ENCODE results near the gene POLE. TPM values are rescaled to one million over a fixed set of nuclear protein-coding genes. Genes with fewer than 3 reads are reported as not detected.

POLE gene
- 37.4 and 55.3 TPM in 2 replicates for total RNA-seq

GRCh38 chr12:132687211-132688164 is at the start of gene POLE, which contains the start of gene PXMP2:
Gene POLE (minus strand): TSS chr12:132687342. CDS start chr12:132687315, 27 bp downstream.
Gene PXMP2 (plus strand): TSS chr12:132687587. CDS start chr12:132687671, 84 bp downstream.

GRCh38 chr12:132710405-132711079 is 23.4 kb upstream of the POLE start, which contains the start of gene PGAM5:
Gene PGAM5 (plus strand): TSS chr12:132710842. CDS start chr12:132710877, 35 bp downstream.

GRCh38 chr12:132618683-132619043 is 68.5 kb downstream of the POLE start, which contains the start of gene P2RX2:
Gene P2RX2 (plus strand): TSS chr12:132618776. CDS start chr12:132618817, 41 bp downstream.

GRCh38 chr12:132610051-132610759 is 76.9 kb downstream of the POLE start, which contains the start of gene LRCOL1:
Gene LRCOL1 (minus strand): TSS chr12:132610582. CDS start chr12:132606251, 4,331 bp downstream.

Other genes starting within 250 kb of the POLE start
- gene FBRSL1, start 197.2 kb downstream of the POLE start, total RNA-seq = 1.6 and 5.0 TPM in 2 replicates
- 2.5 TPM in 1 of 2 replicates, not detected in the other for gene LRCOL1, start 76.8 kb downstream of the POLE start, total RNA-seq
- not detected in 2 replicates for gene P2RX2, start 68.6 kb downstream of the POLE start, total RNA-seq
- gene PXMP2, start 245 bp upstream of the POLE start, total RNA-seq = 20.2 and 26.1 TPM in 2 replicates
- gene PGAM5, start 23.5 kb upstream of the POLE start, total RNA-seq = 36.8 and 44.1 TPM in 2 replicates
- 39.5 and 128 TPM in 2 replicates for gene ANKLE2, start 74.5 kb upstream of the POLE start, total RNA-seq
- 52.6 and 138 TPM in 2 replicates for gene GOLGA3, start 141.5 kb upstream of the POLE start, total RNA-seq
- gene CHFR, start 200.3 kb upstream of the POLE start, total RNA-seq = 35.3 and 55.0 TPM in 2 replicates

Data from bladder microvascular endothelial cell (primary cell).